ENCODE data around the gene BHLHA9.

Gene BHLHA9

DNA sequence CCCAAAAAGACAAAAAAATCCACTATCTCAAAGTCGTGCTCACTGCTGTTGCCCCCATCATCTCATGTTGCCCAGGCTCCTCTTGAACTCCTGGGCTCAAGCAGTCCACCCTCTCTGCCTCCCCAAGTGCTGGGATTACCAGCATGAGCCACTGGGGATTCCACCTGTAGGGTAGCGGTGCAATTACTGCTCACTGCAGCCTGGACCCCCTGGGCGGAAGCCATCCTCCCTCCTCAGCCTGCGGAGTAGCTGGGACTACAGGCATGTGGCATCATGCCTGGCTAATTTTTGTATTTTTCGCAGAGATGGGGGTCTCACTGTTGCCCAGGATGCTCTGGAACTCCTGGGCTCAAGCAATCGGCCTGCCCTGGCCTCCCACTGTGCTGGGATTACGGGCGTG, 37.9 kb upstream of the BHLHA9 start:
- Histone ChIP-seq H3K9ac (ENCODE audit: low read length) (no peak overlapping the region), H2BK12ac (ENCODE audit: low read length in 2 of 2) (no peak overlapping the region), H3K4me3 (ENCODE audit: insufficient read depth in 1 of 2, low read depth in 1 of 2, low read length in 2 of 2) (no peak overlapping the region), H2BK120ac (ENCODE audit: low read depth, low read length) (no peak overlapping the region), H3K4ac (ENCODE audit: low read depth in 1 of 2, low read length in 2 of 2) (no peak overlapping the region), H3K36me3 (ENCODE audit: control insufficient read depth in 1 of 2, insufficient read depth in 2 of 2, low read depth in 1 of 2, low read length in 2 of 2) (no peaks in the 10 kb centered on the region), H2BK15ac (ENCODE audit: low read depth, poor library complexity, severe bottlenecking) (no peak overlapping the region), H3K27me3 (ENCODE audit: control insufficient read depth in 1 of 2, insufficient read depth in 1 of 2, low read length in 2 of 2) (peaks cover 24 to 29% of the 10 kb centered on the region in 2 experiments), H2AFZ (ENCODE audit: low read depth, low read length) (no peak overlapping the region), H3K79me1 (replicated peaks; ENCODE audit: low read length, poor library complexity, severe bottlenecking) (no peaks in the 10 kb centered on the region), H3K23ac (ENCODE audit: low read length in 2 of 2) (no peak overlapping the region), H2AK5ac (ENCODE audit: low read length, severe bottlenecking) (no peak overlapping the region), H3K27ac (ENCODE audit: low read length, poor library complexity, severe bottlenecking) (no peak overlapping the region), H2BK5ac (ENCODE audit: low read depth, low read length, poor library complexity, severe bottlenecking) (no peak overlapping the region), H4K91ac (ENCODE audit: low read length) (no peak overlapping the region), H3K4me1 (ENCODE audit: control insufficient read depth, insufficient read depth, low read depth, low read length) (peaks cover 20% of the 10 kb centered on the region), H3K14ac (ENCODE audit: low read length in 2 of 2) (no peak overlapping the region), H3K18ac (ENCODE audit: low read depth in 1 of 2, low read length in 2 of 2) (no peak overlapping the region), H4K8ac (ENCODE audit: low read length) (no peak overlapping the region), H3K4me2 (ENCODE audit: low read length, poor library complexity, severe bottlenecking) (no peak overlapping the region), H3K9me3 (ENCODE audit: control insufficient read depth, low read length) (no peaks in the 10 kb centered on the region)
- 86% methylated on average over 8 of the region's 8 CpGs for WGBS
- no peak for DNase-seq

- no peak overlapping the region for H4K8ac ChIP-seq (ENCODE audit: low read length)
- no peak overlapping the region for H2AFZ ChIP-seq (ENCODE audit: low read depth, low read length)
- H3K23ac ChIP-seq (ENCODE audit: low read length in 2 of 2), result no peak overlapping the region
- no peak overlapping the region for H3K27ac ChIP-seq (ENCODE audit: low read length, poor library complexity, severe bottlenecking)
- no peak overlapping the region for H2BK12ac ChIP-seq (ENCODE audit: low read length in 2 of 2)
- no peak overlapping the region for H3K18ac ChIP-seq (ENCODE audit: low read depth in 1 of 2, low read length in 2 of 2)
- H3K4me2 ChIP-seq (ENCODE audit: low read length, poor library complexity, severe bottlenecking), result no peak overlapping the region
- H3K14ac ChIP-seq (ENCODE audit: low read length in 2 of 2), result no peak overlapping the region
- H3K4me1 ChIP-seq (ENCODE audit: control insufficient read depth, insufficient read depth, low read depth, low read length), result peaks cover 20% of the 10 kb centered on the region
- no peak overlapping the region for H4K91ac ChIP-seq (ENCODE audit: low read length)
- peaks cover 20 to 24% of the 10 kb centered on the region in 2 experiments for H3K27me3 ChIP-seq (ENCODE audit: control insufficient read depth in 1 of 2, insufficient read depth in 1 of 2, low read length in 2 of 2)
- H3K9me3 ChIP-seq (ENCODE audit: control insufficient read depth, low read length), result peaks cover 3% of the 10 kb centered on the region
- no peaks in the 10 kb centered on the region for H3K36me3 ChIP-seq (ENCODE audit: control insufficient read depth in 1 of 2, insufficient read depth in 2 of 2, low read depth in 1 of 2, low read length in 2 of 2)
- H2BK15ac ChIP-seq (ENCODE audit: low read depth, poor library complexity, severe bottlenecking), result no peak overlapping the region
- WGBS, result 83% methylated on average over 6 of the region's 11 CpGs
- H3K79me1 ChIP-seq (replicated peaks; ENCODE audit: low read length, poor library complexity, severe bottlenecking), result no peaks in the 10 kb centered on the region
- H3K9ac ChIP-seq (ENCODE audit: low read length), result no peak overlapping the region
- H2BK5ac ChIP-seq (ENCODE audit: low read depth, low read length, poor library complexity, severe bottlenecking), result no peak overlapping the region
- DNase-seq, result peak; percentile 52
- no peak overlapping the region for H3K4ac ChIP-seq (ENCODE audit: low read depth in 1 of 2, low read length in 2 of 2)
- no peak overlapping the region for H2BK120ac ChIP-seq (ENCODE audit: low read depth, low read length)
- H3K4me3 ChIP-seq (ENCODE audit: insufficient read depth in 1 of 2, low read depth in 1 of 2, low read length in 2 of 2), result no peak overlapping the region
- H2AK5ac ChIP-seq (ENCODE audit: low read length, severe bottlenecking), result no peak overlapping the region
These were observed 37.5 kb upstream of the BHLHA9 start for GRCh38 chr17:1232786-1233185.

- peak; percentile 16 for DNase-seq
- Histone ChIP-seq H2BK120ac (ENCODE audit: low read depth, low read length) (no peak overlapping the region), H3K36me3 (ENCODE audit: control insufficient read depth in 1 of 2, insufficient read depth in 2 of 2, low read depth in 1 of 2, low read length in 2 of 2) (no peaks in the 10 kb centered on the region), H3K23ac (ENCODE audit: low read length in 2 of 2) (no peak overlapping the region), H4K91ac (ENCODE audit: low read length) (no peak overlapping the region), H4K8ac (ENCODE audit: low read length) (no peak overlapping the region), H2BK15ac (ENCODE audit: low read depth, poor library complexity, severe bottlenecking) (no peak overlapping the region), H3K4ac (ENCODE audit: low read depth in 1 of 2, low read length in 2 of 2) (no peak overlapping the region), H2AK5ac (ENCODE audit: low read length, severe bottlenecking) (no peak overlapping the region), H2BK5ac (ENCODE audit: low read depth, low read length, poor library complexity, severe bottlenecking) (no peak overlapping the region), H3K9ac (ENCODE audit: low read length) (no peak overlapping the region), H3K4me3 (ENCODE audit: insufficient read depth in 1 of 2, low read depth in 1 of 2, low read length in 2 of 2) (no peak overlapping the region), H2AFZ (ENCODE audit: low read depth, low read length) (no peak overlapping the region), H3K9me3 (ENCODE audit: control insufficient read depth, low read length) (peaks cover 3% of the 10 kb centered on the region), H3K4me2 (ENCODE audit: low read length, poor library complexity, severe bottlenecking) (no peak overlapping the region), H3K18ac (ENCODE audit: low read depth in 1 of 2, low read length in 2 of 2) (no peak overlapping the region), H3K27ac (ENCODE audit: low read length, poor library complexity, severe bottlenecking) (no peak overlapping the region), H3K79me1 (replicated peaks; ENCODE audit: low read length, poor library complexity, severe bottlenecking) (no peaks in the 10 kb centered on the region), H3K4me1 (ENCODE audit: control insufficient read depth, insufficient read depth, low read depth, low read length) (peaks cover 9% of the 10 kb centered on the region), H3K14ac (ENCODE audit: low read length in 2 of 2) (no peak overlapping the region), H3K27me3 (ENCODE audit: control insufficient read depth in 1 of 2, insufficient read depth in 1 of 2, low read length in 2 of 2) (peaks cover 14 to 18% of the 10 kb centered on the region in 2 experiments), H2BK12ac (ENCODE audit: low read length in 2 of 2) (no peak overlapping the region)
- WGBS, result 81% methylated on average over 4 of the region's 4 CpGs
These were observed 35.8 kb upstream of the BHLHA9 start for GRCh38 chr17:1234455-1234854.

DNA sequence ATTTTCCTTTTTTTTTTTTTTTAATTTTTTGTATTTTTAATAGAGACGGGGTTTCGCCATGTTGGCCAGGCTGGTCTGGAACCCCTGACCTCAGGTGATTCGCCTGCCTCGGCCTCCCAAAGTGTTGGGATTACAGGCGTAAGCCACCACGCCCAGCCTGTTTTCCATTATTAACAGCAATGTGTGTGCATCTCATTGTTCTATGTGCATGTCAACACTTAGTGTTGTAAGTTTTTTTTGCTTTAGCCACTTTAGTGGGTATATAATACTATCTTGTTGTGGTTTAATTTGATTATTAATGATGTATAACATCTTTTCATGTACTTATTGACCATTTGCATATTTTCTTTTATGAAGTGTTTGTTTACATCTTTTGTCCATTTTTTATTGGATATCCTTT, 32.8 kb upstream of the BHLHA9 start:
- DNase-seq, result no peak
- H2BK15ac ChIP-seq (ENCODE audit: low read depth, poor library complexity, severe bottlenecking), result no peak overlapping the region
- H3K36me3 ChIP-seq (ENCODE audit: control insufficient read depth in 1 of 2, insufficient read depth in 2 of 2, low read depth in 1 of 2, low read length in 2 of 2), result no peaks in the 10 kb centered on the region
- no peaks in the 10 kb centered on the region for H3K79me1 ChIP-seq (replicated peaks; ENCODE audit: low read length, poor library complexity, severe bottlenecking)
- H3K4ac ChIP-seq (ENCODE audit: low read depth in 1 of 2, low read length in 2 of 2), result no peak overlapping the region
- 68% methylated on average over 5 of the region's 6 CpGs for WGBS
- H3K9ac ChIP-seq (ENCODE audit: low read length), result no peak overlapping the region
- H3K27me3 ChIP-seq (ENCODE audit: control insufficient read depth in 1 of 2, insufficient read depth in 1 of 2, low read length in 2 of 2), result no peaks in the 10 kb centered on the region
- no peak overlapping the region for H4K91ac ChIP-seq (ENCODE audit: low read length)
- H3K4me2 ChIP-seq (ENCODE audit: low read length, poor library complexity, severe bottlenecking), result no peak overlapping the region
- H3K4me3 ChIP-seq (ENCODE audit: insufficient read depth in 1 of 2, low read depth in 1 of 2, low read length in 2 of 2), result no peak overlapping the region
- peaks cover 3% of the 10 kb centered on the region for H3K9me3 ChIP-seq (ENCODE audit: control insufficient read depth, low read length)
- no peak overlapping the region for H2BK12ac ChIP-seq (ENCODE audit: low read length in 2 of 2)
- no peak overlapping the region for H2AFZ ChIP-seq (ENCODE audit: low read depth, low read length)
- no peak overlapping the region for H4K8ac ChIP-seq (ENCODE audit: low read length)
- H3K23ac ChIP-seq (ENCODE audit: low read length in 2 of 2), result no peak overlapping the region
- H2AK5ac ChIP-seq (ENCODE audit: low read length, severe bottlenecking), result no peak overlapping the region
- peaks cover 1% of the 10 kb centered on the region for H3K4me1 ChIP-seq (ENCODE audit: control insufficient read depth, insufficient read depth, low read depth, low read length)
- no peak overlapping the region for H2BK120ac ChIP-seq (ENCODE audit: low read depth, low read length)
- no peak overlapping the region for H3K18ac ChIP-seq (ENCODE audit: low read depth in 1 of 2, low read length in 2 of 2)
- H3K27ac ChIP-seq (ENCODE audit: low read length, poor library complexity, severe bottlenecking), result no peak overlapping the region
- no peak overlapping the region for H2BK5ac ChIP-seq (ENCODE audit: low read depth, low read length, poor library complexity, severe bottlenecking)
- H3K14ac ChIP-seq (ENCODE audit: low read length in 2 of 2), result no peak overlapping the region
